Left kidney (tissue), 2 donors: ENCODE results near the gene PLEKHF1. TPM values are rescaled to one million over a fixed set of nuclear protein-coding genes. Genes with fewer than 3 reads are reported as not detected.
A peak's percentile ranks its signal among the peaks of the same experiment; 100 is the strongest.
"Not testable (repeated sequence)": the region's sequence is repeated elsewhere in the genome, so short reads cannot be mapped to it uniquely, and the experiment has no call there.

Source experiments
- DNase-seq: peaks from one replicate; pipeline ENCODE4 v3.0.0-alpha.2; 2013
- polyA plus RNA-seq: library from polyadenylated mRNA; unstranded; fragments of 120-200 nt; gene quantifications from one replicate; pipeline ENCODE4 v1.2.1, GENCODE V29; 2013; ENCODE audit not compliant: insufficient read length

PLEKHF1 gene
- polyA plus RNA-seq, 1 donor, result 1.2 TPM

GRCh38 chr19:29697523-29698261 is 32.4 kb downstream of the PLEKHF1 start:
- no peak for DNase-seq

- DNase-seq, result no peak
Measured at GRCh38 chr19:29699861-29700260, 34.6 kb downstream of the PLEKHF1 start.

- no peak for DNase-seq
Measured at GRCh38 chr19:29700498-29700897, 35.2 kb downstream of the PLEKHF1 start.

DNA sequence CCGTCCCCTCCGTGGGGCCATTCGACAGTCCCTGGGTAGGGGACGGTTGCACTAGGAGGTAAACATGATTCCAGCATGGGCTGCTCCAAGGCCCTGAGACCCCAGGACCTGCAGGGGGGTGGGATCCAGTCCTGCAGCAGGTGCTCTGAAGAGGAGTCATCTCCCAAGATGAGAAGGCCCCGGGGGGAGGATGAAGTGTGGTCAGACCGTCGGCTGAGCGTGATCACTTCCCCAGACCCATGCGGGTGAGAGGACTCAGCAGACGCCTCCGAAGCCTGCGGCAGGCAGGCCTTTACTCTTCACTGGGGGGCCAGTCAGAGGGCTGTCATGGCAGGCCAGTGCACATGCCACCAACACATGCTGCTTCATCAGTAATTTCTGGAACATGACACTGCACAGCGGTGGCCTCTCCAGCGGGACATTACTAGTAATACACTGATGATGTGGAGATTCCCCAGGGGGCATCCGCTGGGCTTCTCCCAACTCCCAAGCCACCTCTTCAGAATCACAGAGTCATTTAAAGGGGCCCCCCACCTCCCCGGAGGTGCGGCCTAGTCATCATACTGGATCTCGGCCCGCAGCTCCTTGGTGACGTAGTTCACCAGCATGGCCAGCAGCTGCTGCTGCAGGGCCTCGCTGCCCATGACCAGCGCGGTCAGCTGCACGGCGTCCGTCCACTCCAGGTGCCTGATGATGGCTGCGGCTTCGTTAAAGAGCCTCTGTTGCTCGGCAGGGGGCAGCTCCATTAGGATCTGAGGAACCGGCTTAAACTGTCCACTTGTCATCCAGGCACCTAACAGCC is 37.1 kb downstream of the PLEKHF1 start:
- DNase-seq, result no peak

DNA sequence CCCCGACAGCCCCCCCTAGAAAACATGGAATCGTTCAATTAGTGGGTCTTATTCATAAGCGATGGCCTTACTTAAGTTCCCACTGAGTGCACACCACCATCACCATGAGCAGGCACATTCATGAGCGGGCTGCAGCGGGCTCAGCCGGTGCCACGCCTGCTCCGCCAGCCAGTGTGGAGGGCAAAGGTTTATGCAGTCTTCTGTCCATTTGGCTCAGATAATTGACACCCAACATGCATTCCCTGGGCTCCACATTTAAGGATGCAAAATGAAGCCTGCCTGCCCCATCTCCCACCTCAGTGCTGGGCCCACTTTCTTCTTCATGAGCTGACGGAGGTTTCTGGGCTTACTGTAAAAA is 37.7 kb downstream of the PLEKHF1 start:
- DNase-seq, result no peak

GRCh38 chr19:29704562-29705558 is 39.6 kb downstream of the PLEKHF1 start:
- no peak for DNase-seq

- DNase-seq, result no peak
Measured at GRCh38 chr19:29705706-29706105, 40.4 kb downstream of the PLEKHF1 start.

- no peak for DNase-seq
Measured at GRCh38 chr19:29706635-29707034, 41.4 kb downstream of the PLEKHF1 start.

DNA sequence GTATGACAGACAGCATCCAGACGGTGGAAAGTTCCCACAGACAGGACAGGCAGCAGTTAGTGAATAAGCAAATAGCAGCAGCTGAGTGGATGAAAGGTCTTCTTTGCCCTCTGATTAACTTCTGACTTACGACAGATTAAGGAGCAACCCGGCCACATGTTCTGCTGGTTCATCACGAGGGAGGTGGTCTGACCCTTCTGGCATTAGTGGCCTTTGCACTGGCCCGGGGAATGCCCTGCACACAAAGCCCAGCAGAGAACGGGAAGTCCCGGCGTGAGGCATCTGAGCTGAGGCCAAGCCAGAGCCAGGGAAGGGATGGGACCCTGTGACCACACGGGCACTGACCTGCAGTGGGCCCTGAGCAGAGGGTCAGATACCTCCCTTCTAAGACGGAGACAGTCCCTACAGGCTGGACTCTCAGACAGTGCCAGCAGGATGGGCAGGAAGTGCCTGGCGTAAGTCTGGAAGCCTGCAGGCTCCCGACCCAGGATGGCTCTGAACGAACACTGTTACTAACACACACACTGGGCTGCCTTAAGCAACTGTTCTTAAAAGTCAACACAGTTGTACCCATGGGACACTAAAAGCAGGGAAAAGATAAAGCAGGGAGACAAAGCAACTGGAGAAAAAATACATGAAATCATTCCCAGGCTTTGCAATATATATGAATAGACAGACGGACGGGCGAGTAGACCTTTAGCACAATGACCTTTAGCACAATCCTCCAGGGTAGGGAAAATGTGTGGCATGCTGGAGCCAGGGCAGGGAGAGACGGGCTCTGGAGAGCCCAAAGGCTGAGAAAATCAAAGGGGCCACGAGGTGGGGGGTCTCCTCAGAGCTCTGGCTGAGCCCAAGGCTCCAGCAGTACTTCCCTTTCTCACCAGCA is 43.5 kb downstream of the PLEKHF1 start:
- no peak for DNase-seq

DNA sequence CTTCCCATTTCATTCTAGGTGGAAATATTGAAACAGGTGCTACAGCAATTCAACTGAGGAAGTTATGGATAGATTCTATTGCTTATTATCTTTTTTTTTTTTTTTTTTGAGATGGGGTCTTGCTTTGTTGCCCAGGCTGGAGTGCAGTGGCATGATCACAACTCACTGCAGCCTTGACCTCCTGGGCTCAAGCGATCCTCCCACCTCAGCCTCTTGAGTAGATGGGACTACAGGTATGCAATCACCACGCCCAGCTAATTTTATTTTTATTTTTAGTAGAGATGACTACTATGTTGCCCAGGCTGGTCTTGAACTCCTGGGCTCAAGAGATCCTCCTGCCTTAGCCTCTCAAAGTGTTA is 44.2 kb downstream of the PLEKHF1 start:
- not testable (repeated sequence) for DNase-seq

DNA sequence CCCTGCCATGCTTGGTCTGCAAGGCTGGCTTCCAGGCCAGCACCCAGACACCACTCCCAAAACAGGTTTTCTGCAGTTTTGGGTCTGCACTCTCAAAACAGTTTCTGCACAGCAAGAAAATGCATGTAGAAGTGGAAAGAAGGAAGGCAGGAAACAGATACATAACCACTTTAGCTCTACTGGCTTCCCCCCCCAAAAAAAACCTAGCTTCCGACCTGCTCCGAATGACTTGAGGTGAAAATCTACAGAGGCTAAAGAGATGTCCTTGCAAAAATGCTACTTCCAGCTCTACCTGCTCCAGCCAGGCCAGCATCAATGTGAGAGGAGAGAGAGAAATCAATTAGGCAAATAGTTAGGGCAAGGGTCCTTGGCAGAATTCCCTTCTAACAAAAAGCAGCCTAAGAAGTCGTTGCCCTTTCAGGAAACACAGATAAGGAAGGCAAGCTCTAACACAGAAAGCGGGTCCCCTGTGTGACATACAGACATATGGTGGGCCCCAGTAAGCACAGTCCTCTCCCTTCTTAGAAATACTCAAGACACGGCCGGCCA is 46.4 kb downstream of the PLEKHF1 start:
- no peak for DNase-seq

- no peak for DNase-seq
Measured at GRCh38 chr19:29712744-29713516, 47.7 kb downstream of the PLEKHF1 start.

GRCh38 chr19:29714371-29714952 is 49.2 kb downstream of the PLEKHF1 start:
- DNase-seq, result no peak

GRCh38 chr19:29714953-29715700 is 49.9 kb downstream of the PLEKHF1 start, which contains the start of gene C19orf12:
TSS of gene C19orf12 (minus strand) at chr19:29715261. CDS start at chr19:29708413, 6,848 bp downstream.
- peak; percentile 61 for DNase-seq

DNA sequence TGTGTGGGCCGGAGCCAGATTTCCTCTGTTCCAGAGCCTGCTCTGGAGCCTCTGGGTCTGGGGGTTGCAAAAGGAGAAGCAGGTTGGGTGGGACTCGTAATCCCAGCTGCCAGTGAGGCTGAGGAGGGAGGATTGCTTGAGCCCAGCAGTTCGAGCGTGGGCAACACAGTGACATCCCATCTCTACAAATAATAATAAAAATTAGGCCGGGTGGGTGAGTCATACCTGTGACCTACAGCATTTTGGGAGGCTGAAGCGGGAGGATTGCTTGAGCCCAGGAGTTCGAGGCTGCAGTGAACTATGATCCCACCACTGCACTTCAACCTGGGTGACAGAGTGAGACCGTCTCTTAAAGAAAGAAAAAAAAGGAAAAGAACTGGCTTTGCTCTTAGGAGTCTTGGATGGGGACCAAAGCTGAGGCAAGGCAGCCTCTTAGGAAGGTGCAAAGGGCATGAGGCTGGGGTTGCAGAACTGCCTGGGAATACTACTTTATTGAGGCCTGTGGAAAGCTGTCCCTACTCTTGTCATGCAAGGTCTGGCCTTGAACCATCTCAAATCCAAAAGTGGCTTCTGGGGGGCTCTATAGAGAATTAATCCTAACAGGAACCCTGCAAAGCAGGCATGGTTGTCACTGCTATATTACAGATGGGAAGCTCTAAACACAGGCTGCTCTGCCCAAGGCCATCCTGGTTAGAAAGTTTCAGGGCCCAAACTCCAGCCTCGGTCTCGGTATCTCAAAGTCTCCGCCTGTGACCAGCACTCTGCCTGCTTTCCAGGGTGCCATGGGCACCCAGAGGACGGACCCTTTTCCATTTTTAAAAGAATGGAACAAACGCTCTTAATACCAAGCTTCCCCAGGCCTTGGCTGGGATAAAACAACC is 50.7 kb downstream of the PLEKHF1 start:
- DNase-seq, result no peak

GRCh38 chr19:29717051-29717450 is 51.8 kb downstream of the PLEKHF1 start:
- DNase-seq, result no peak

DNA sequence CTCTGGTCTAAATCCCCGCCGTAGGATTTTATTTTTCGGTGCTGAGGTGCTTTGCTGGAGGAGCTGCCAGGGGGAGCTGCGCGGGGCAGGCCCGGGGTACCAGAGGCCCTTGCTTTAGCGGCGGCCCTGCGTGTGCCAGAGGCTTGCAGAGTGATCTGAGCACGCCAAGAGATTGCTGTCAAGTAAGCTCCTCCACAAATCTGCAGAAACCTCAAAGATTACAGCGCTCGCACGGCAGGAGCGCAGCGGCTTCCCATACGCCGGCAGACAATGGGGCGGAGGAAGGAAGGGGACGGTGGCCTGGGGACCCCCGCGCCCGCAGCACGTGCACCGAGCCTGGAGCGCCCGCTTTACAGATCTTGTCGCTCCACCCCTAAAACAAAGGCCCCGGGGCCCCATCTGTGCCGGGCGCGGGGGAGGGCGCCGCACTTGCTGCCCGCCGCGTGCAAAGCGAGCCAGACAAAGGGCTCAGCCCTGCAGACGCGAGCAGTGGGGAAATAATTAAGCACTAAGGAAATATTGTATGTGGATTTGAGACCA is 58.9 kb downstream of the PLEKHF1 start:
- DNase-seq, result peak; percentile 19

DNA sequence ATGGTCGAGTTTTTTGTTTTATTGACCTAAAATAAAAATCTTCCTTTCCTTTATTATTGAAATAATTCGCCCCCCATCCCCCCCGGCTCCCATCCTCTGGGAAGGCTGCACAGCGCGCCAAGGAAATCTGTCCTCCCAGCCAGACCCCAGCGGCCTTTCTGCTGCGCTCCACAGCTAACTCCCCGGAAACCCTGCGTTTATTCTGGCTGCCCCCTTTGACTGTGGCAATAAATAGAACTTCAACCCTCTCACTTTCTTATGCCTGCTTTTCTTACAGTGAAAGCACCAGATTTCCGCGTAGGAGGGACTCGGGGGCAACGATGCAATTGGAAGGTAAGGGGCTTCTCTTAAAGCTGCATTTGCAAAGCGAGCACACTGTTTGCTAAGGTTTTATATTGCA is 59.5 kb downstream of the PLEKHF1 start:
- peak; percentile 50 for DNase-seq
